Hypothalamus (tissue), 51 donors: ENCODE measurements around the gene KCNN1.
"Not testable (repeated sequence)": the region's sequence is repeated elsewhere in the genome, so short reads cannot be mapped to it uniquely, and the experiment has no call there.

Experiments used
- DNase-seq, 51 donors: peaks; one replicate each; lab custom pipeline; 2025; lab: John Stamatoyannopoulos, UW

The KCNN1 gene

GRCh38 chr19:17966550-17967256, at the start of gene KCNN1:
Gene KCNN1 (plus strand): TSS chr19:17967107. CDS start chr19:17973889, 6,782 bp downstream.
- peak in 14 of 51 donors; percentile 5 to 42 (median 18) for DNase-seq

DNA sequence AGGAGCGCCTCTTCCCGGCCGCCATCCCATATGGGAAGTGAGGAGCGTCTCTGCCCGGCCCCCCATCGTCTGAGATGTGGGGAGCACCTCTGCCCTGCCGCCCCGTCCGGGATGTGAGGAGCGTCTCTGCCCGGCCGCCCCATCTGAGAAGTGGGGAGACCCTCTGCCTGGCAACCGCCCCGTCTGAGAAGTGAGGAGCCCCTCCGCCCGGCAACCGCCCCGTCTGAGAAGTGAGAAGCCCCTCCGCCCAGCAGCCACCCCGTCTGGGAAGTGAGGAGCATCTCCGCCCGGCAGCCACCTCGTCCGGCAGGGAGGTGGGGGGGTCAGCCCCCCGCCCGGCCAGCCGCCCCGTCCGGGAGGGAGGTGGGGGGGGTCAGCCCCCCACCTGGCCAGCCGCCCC, 48.8 kb upstream of the KCNN1 start:
- DNase-seq = not testable (repeated sequence)

- not testable (repeated sequence) for DNase-seq
Measured at GRCh38 chr19:17919122-17919521, 47.8 kb upstream of the KCNN1 start.

DNA sequence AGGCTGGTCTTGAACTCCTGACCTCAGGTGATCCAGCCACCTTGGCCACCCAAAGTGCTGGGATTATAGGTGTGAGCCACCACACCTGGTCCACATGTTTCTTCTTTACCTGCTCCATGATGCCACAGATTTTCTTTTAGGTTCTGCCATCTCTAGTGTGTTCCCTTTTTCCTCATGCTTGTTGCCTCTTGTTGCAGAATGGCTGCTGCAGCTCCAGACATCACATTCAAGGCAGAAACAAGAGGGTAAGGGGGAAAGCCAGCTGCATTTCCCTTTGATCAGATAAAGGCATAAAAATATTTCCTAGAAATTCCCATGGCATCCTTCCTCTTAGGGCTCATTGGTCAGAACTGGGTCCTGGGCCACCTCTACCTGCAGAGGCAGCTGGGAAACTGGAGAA, 46.4 kb upstream of the KCNN1 start:
- DNase-seq = no peak

- DNase-seq = no peak
Measured at GRCh38 chr19:17922138-17922537, 44.8 kb upstream of the KCNN1 start.

DNA sequence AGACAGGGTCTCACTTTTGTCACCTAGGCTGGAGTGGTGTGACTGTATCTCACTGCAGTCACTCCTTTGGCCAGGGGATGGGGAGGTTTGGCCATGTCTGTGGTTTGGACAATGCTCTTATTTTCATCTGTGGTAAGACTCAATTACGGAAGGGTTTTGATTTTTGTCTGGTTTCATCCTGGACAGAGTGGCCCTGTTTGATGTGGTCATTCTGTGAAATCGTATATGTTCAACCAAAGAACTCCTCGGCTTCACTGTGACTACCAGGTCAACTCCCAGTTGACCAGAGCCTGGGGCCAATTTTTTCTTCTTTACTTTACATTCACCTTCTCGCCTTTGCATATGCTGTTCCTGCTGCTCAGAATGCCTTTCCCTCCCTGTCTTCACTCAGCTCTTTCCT, 40.9 kb upstream of the KCNN1 start:
- no peak for DNase-seq

- DNase-seq = no peak
Measured at GRCh38 chr19:17929056-17929455, 37.9 kb upstream of the KCNN1 start.

DNA sequence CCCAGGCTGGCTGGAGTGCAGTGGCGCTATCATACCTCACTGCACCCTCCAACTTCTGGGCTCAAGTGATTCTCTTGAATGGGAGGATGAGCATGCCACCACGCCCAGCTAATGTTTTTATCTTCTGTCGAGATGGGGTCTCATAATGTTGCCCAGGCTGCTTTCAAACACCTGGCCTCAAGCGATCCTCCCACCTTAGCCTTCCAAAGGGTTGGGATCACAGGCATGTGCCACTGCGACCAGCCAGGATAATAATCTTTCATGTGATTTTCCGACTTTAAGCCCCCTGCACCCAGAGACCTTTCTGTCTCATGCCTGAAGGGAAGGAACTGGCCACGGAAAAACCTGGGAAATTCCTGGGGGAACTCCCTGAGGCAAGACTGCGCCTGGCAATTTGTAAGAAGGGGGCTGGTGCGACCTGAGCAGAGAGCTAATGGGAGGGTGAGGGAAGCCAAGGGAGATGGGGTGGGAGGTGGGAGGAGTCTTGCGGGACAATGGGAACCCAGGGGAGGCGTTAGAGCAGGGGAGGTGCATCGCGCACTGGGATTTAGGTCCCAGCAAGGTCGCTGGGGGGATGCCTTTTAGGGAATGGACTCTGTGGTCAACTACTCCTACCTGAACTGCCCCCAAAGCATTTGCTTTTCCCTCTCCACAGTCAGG, 35.2 kb upstream of the KCNN1 start:
- no peak for DNase-seq

GRCh38 chr19:17932485-17933338, 34.2 kb upstream of the KCNN1 start, which contains the start of gene CCDC124:
Gene CCDC124 (plus strand): TSS chr19:17933015. CDS start chr19:17936421, 3,406 bp downstream.
- DNase-seq = peak; percentile 49 to 97 (median 80)

DNA sequence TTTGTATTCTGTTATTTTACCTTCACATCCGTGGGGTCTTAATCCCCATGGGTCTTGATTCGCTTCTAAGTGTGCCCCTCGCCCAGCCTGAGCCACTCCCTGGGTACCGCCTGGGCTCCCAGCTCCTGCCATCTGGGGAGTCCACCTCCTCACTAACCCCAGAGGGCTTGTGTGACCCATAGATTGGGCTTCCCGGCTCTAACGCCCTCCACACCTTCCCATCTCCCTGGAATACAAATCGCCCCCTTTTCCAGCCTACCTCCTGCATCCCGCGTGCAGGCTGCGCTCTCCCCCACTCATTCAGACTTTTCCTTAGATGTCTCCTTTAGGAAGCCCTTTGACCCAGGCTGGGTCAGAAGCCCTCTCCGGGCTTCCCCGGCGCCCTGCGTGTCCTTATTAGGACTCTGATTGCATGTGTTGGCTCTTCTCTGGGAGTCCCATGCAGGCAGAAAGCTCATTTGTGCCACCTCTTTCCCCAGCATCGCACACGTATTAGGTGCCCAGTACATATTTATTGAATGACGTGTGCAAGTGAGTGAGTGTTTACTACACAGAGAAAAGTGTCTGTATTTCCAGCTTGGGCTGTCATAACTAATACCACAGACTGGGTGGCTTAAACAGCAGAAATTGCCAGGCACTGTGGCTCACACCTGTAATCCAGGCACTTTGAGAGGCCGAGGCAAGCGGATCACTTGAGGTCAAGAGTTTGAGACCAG, 33.3 kb upstream of the KCNN1 start:
- DNase-seq = no peak

GRCh38 chr19:17936379-17936778, 30.5 kb upstream of the KCNN1 start:
- no peak for DNase-seq

- DNase-seq = no peak
Measured at GRCh38 chr19:17937371-17937900, 29.5 kb upstream of the KCNN1 start.

DNA sequence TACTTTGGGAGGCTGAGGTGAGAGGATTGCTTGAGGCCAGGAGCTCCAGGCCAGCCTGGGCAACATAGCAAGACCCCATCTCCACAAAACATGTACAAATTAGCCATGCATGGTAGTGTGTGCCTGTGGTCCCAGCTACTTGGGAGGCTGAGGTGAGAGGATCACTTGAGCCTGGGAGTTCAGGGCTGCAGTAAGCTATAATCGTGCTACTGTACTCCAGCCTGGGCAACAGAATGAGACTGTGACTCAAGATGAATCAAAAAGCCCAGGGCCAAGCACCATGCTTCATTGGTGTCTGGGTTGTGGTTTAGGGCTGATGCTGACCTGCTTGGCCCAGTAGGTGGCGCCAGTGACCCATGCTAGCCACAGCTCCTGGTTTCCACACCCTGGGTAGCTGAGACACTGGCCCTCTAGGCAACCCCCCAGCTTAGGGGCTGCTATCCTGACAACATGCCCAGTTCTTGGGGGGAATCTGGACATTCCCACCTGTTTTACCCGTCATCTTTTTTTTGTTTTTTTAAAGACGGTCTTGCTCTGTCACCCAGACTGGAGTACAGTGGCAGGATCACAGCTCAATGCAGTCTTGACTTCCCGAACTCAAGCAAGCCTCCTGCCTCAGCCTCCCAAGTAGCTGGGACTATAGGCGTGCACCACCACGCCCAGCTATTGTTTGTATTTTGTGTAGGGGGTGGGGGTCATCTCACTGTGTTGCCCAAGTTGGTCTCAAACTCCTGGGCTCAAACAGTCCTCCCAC, 28.6 kb upstream of the KCNN1 start:
- peak in 45 of 51 donors; percentile 2 to 85 (median 53) for DNase-seq

DNA sequence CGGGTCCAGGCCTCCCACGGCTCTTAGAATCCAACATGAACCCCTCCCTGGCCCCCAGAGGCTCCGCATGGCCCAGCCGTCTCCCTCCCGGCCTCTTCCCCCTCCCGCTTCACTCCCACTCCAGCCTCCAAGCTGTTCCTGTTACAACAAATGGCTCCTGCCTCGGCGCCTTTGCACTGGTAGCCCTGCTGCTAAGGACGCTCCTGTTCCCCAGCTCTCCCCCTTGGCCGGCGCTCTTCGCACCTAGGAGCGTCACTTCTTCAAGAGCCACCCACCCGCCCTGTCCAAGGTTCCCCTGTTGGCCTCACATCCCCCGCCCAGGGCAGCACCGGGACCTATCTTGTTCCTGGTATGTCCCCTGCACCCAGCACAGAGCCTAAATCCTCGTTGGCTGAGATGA, 24.7 kb upstream of the KCNN1 start:
- no peak for DNase-seq

GRCh38 chr19:17942582-17943273, 24.2 kb upstream of the KCNN1 start:
- no peak for DNase-seq

DNA sequence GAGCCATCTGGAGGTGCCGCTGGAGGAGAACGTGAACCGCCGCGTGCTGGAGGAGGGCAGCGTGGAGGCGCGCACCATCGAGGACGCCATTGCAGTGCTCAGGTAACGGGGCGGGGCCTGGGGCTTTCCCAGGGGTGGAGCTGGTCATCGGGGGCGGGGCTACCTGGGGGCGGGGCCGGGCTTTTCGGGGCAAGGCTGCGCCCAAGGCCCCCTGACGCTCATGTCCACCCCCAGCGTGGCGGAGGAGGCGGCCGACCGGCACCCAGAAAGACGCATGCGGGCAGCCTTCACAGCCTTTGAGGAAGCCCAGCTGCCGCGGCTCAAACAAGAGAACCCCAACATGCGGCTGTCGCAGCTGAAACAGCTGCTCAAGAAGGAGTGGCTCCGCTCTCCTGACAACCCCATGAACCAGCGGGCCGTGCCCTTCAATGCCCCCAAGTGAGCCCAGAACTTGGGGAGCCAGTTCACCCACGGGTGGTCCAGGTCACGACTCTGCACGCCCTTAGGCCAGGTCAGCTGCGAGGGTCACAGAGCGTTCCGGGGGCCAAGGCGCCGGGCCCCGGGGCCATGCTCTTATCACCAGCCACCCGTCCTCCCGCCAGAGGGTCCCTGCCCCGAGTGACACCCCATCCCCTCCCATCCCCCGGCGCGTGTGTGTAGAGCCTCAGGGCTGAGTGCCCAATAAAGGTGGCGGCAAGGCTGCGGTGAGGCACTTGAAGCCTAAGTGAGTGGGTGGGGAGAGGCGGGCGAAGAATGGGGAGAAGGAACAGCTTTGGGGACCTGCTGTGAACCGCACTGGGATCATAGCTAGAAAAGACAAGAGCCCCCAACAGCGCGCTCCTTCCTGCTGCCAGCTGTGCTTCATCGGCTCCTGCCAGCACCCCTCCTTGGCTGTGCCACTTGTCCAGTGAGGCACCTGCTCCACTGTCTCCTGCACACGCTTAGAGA, 23.4 kb upstream of the KCNN1 start:
- peak in 1 of 51 donors; percentile 13 for DNase-seq

- peak in 1 of 51 donors; percentile 58 for DNase-seq
Measured at GRCh38 chr19:17944301-17944700, 22.6 kb upstream of the KCNN1 start.
